ENCODE measurements around the gene TAC4. TPM values are rescaled to one million over a fixed set of nuclear protein-coding genes. Genes with fewer than 3 reads are reported as not detected.

Gene TAC4
- total and polyA plus RNA-seq, 4 donors: not detected

GRCh38 chr17:49836111-49837030 is 11.5 kb downstream of the TAC4 start:
- Histone ChIP-seq H3K9me3 (ENCODE audit: control insufficient read depth in 4 of 4, low read length in 3 of 4) (no peaks in the 10 kb centered on the region), H3K9ac (ENCODE audit: low read depth in 1 of 2, low read length in 2 of 2) (no peak overlapping the region), H3K27me3 (ENCODE audit: control insufficient read depth in 4 of 4, insufficient read depth in 4 of 4, low read length in 3 of 4) (no peaks in the 10 kb centered on the region), H3K27ac (ENCODE audit: low read depth in 1 of 2, low read length in 2 of 2) (no peak overlapping the region), H3K4me3 (ENCODE audit: low read depth in 1 of 3, low read length in 3 of 3) (no peak overlapping the region), H3K4me1 (ENCODE audit: control insufficient read depth in 4 of 4, insufficient read depth in 4 of 4, low read length in 3 of 4) (peaks cover 0 to 9% (median 3%) of the 10 kb centered on the region in 4 donors), H3K36me3 (ENCODE audit: control insufficient read depth in 4 of 4, insufficient read depth in 3 of 4, low read depth in 1 of 4, low read length in 3 of 4) (peaks cover 0 to 12% (median 7%) of the 10 kb centered on the region in 4 donors)
- DNase-seq (ENCODE audit: low spot score): no peak
- TF ChIP-seq SP1 (IDR thresholded peaks at IDR 0.05) (no peak), FOXA2 (IDR thresholded peaks at IDR 0.05) (no peak), YY1 (IDR thresholded peaks at IDR 0.05) (no peak), EGR1 (IDR thresholded peaks at IDR 0.05; ENCODE audit: low read depth in 2 of 2) (no peak), MAX (IDR thresholded peaks at IDR 0.05) (no peak), FOXA1 (IDR thresholded peaks at IDR 0.05) (no peak), GABPA (IDR thresholded peaks at IDR 0.05 in 1 of 2, conservative IDR thresholded peaks at IDR 0.05 in 1 of 2) (no peak), REST (IDR thresholded peaks at IDR 0.05) (no peak), RXRA (IDR thresholded peaks at IDR 0.05) (no peak), ZBTB33 (IDR thresholded peaks at IDR 0.05) (no peak), TAF1 (conservative IDR thresholded peaks at IDR 0.05) (no peak), HNF4G (IDR thresholded peaks at IDR 0.05) (no peak), CTCF (IDR thresholded peaks at IDR 0.05; ENCODE audit: low read depth, low read length, missing input control) (no peak), HNF4A (conservative IDR thresholded peaks at IDR 0.05) (no peak), NR2F2 (IDR thresholded peaks at IDR 0.05) (no peak), RAD21 (IDR thresholded peaks at IDR 0.05) (no peak), JUND (IDR thresholded peaks at IDR 0.05) (no peak), ATF3 (IDR thresholded peaks at IDR 0.05) (no peak)
- 69% methylated on average over 16 of the region's 16 CpGs for WGBS
